SU-DHL-6 (cell line): ENCODE results near the gene UROS.

Experiments used
- EZH2phosphoT487 ChIP-seq: fragments of 200-600 bp; sonication (generic), shearing (Covaris generic); conservative IDR thresholded peaks from 2 replicates; pipeline ENCODE4 v1.6.1; 2018; ENCODE audit warnings: mild to moderate bottlenecking, antibody characterized with exemption, low read length, moderate library complexity, mixed read lengths
- TF ChIP-seq, protein P1 (sequence below): fragments of 200-600 bp; sonication (generic); IDR thresholded peaks from one replicate; pipeline ENCODE4 v1.5.1; 2017; ENCODE audit warnings: antibody characterized with exemption, mild to moderate bottlenecking, low read length, moderate library complexity; ENCODE audit not compliant: insufficient read depth, poor library complexity, severe bottlenecking

DNA sequence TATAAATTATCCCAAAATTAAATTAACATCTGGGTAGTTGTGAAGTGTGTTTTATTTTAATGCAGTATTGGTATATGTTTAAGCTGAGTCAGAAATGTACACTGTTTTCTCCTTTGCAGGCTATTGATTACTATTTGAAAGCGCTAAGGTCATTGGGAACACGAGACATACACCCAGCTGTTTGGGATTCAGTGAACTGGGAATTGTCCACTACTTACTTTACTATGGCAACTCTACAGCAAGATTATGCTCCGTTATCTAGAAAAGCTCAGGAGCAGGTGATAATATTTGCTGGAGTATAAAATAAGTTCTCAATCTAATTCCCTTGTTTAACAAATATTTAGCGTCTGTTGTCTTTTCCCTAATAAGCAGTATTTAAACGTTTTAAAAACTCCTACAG, 75.6 kb downstream of the UROS start:
- TF ChIP-seq, protein P1, sequence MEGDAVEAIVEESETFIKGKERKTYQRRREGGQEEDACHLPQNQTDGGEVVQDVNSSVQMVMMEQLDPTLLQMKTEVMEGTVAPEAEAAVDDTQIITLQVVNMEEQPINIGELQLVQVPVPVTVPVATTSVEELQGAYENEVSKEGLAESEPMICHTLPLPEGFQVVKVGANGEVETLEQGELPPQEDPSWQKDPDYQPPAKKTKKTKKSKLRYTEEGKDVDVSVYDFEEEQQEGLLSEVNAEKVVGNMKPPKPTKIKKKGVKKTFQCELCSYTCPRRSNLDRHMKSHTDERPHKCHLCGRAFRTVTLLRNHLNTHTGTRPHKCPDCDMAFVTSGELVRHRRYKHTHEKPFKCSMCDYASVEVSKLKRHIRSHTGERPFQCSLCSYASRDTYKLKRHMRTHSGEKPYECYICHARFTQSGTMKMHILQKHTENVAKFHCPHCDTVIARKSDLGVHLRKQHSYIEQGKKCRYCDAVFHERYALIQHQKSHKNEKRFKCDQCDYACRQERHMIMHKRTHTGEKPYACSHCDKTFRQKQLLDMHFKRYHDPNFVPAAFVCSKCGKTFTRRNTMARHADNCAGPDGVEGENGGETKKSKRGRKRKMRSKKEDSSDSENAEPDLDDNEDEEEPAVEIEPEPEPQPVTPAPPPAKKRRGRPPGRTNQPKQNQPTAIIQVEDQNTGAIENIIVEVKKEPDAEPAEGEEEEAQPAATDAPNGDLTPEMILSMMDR, result no peak
- TF ChIP-seq EZH2phosphoT487, result no peak
